ENCODE results near the gene KIF16B. TPM values are rescaled to one million over a fixed set of nuclear protein-coding genes. Genes with fewer than 3 reads are reported as not detected.

The KIF16B gene
- total RNA-seq, 1 experiment from 2014 or later, result 7.0 TPM

GRCh38 chr20:16541226-16541625 is 32.0 kb downstream of the KIF16B start:
- ATAC-seq (no peak), DNase-seq (ENCODE audit: low read depth, low spot score) (no peak)
- intact Hi-C loops (cut with micrococcal nuclease), result no loop called here
- Histone ChIP-seq H3K9me3 (ENCODE audit: control insufficient read depth in 1 of 2, insufficient read depth in 1 of 2, low read depth in 1 of 2, low read length in 2 of 2) (no peaks in the 10 kb centered on the region), H3K36me3 (ENCODE audit: control insufficient read depth in 1 of 2, insufficient read depth in 2 of 2, low read length in 2 of 2) (no peaks in the 10 kb centered on the region), H3K79me2 (ENCODE audit: insufficient read depth, low read length) (no peaks in the 10 kb centered on the region), H2AFZ (ENCODE audit: low read depth, low read length, poor library complexity, severe bottlenecking) (no peak overlapping the region), H3K4me1 (ENCODE audit: control insufficient read depth in 1 of 2, insufficient read depth in 2 of 2, low read length in 2 of 2) (peaks cover 0 to 10% of the 10 kb centered on the region in 2 experiments; a peak in 2 of 4 replicates), H3K27ac (ENCODE audit: low read depth, low read length) (no peak overlapping the region), H3K9ac (ENCODE audit: low read length) (no peak overlapping the region), H4K20me1 (ENCODE audit: insufficient read depth) (no peaks in the 10 kb centered on the region), H3K4me3 (replicated peaks in 1 of 2; ENCODE audit: low read depth in 1 of 2, low read length in 2 of 2) (no peak overlapping the region), H3K4me2 (ENCODE audit: low read length) (no peak overlapping the region), H3K9me2 (ENCODE audit: insufficient read depth) (no peaks in the 10 kb centered on the region), H3K27me3 (ENCODE audit: insufficient read depth, low read length) (no peaks in the 10 kb centered on the region)
- TF ChIP-seq EZH2 (IDR thresholded peaks at IDR 0.05), result no peak
- TF ChIP-seq CTCF (IDR thresholded peaks at IDR 0.05 in 2 of 3, conservative IDR thresholded peaks at IDR 0.05 in 1 of 3; ENCODE audit: borderline replicate concordance in 1 of 3, insufficient read depth in 1 of 3, low read depth in 2 of 3, low read length in 2 of 3), result no peak
- TF ChIP-seq SRF (IDR thresholded peaks at IDR 0.05; ENCODE audit: low read depth), result no peak
- TF ChIP-seq EGR1 (IDR thresholded peaks at IDR 0.05; ENCODE audit: low read depth), result no peak
- no peak for TF ChIP-seq TCF7L2 (IDR thresholded peaks at IDR 0.05; ENCODE audit: borderline replicate concordance, extremely low read depth, insufficient read depth, insufficient read length)
- TF ChIP-seq CBX3 (IDR thresholded peaks at IDR 0.05; ENCODE audit: low read depth), result no peak
- TF ChIP-seq CEBPB (IDR thresholded peaks at IDR 0.05; ENCODE audit: low read depth), result no peak
- TF ChIP-seq SIN3A (IDR thresholded peaks at IDR 0.05; ENCODE audit: low read depth), result no peak
- no peak for TF ChIP-seq ATF3 (IDR thresholded peaks at IDR 0.05)
- TF ChIP-seq JUND (IDR thresholded peaks at IDR 0.05), result no peak
- ChIA-PET CTCF (no interaction called here), RAD21 (ENCODE audit: low non-redundant PET in 1 of 2, low total read pairs in 2 of 2, uncharacterized antibody in 2 of 2, unreplicated experiment in 2 of 2) (no interaction called here), POLR2A (no interaction called here)
- BruUV-seq (replicated peaks), result no TSS peak
